ENCODE results near the gene NT5DC2.

DNA sequence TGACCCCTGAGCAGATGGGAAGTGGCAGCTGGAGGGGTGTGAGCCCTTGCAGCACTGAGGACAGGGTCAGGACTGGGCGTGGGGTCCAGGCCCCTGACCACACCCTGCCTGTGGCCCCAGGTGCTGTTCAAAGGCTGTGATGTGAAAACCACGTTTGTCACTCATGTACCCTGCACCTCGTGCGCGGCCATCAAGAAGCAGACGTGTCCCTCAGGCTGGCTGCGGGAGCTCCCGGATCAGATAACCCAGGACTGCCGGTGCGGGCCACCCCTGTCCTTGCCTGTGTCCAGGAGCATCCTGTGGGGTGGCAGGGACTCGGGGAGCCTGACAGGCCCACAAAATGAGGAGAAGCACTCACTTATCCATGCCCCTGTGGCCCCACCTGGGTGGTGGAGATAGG, 32.6 kb downstream of the NT5DC2 start:
- TF ChIP-seq, protein P1, sequence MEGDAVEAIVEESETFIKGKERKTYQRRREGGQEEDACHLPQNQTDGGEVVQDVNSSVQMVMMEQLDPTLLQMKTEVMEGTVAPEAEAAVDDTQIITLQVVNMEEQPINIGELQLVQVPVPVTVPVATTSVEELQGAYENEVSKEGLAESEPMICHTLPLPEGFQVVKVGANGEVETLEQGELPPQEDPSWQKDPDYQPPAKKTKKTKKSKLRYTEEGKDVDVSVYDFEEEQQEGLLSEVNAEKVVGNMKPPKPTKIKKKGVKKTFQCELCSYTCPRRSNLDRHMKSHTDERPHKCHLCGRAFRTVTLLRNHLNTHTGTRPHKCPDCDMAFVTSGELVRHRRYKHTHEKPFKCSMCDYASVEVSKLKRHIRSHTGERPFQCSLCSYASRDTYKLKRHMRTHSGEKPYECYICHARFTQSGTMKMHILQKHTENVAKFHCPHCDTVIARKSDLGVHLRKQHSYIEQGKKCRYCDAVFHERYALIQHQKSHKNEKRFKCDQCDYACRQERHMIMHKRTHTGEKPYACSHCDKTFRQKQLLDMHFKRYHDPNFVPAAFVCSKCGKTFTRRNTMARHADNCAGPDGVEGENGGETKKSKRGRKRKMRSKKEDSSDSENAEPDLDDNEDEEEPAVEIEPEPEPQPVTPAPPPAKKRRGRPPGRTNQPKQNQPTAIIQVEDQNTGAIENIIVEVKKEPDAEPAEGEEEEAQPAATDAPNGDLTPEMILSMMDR (IDR thresholded peaks at IDR 0.05) = no peak
- no peak for TF ChIP-seq POLR2AphosphoS5 (IDR thresholded peaks at IDR 0.05)
- no peak for TF ChIP-seq POLR2A (IDR thresholded peaks at IDR 0.05)
